ENCODE results near the gene PTPRU. TPM values are rescaled to one million over a fixed set of nuclear protein-coding genes. Genes with fewer than 3 reads are reported as not detected.

Gene PTPRU
- total RNA-seq, 1 donor from 2014 or later = 37.3 TPM

GRCh38 chr1:29270929-29271521 is 34.7 kb downstream of the PTPRU start:
- H3K36me3 ChIP-seq = peaks cover 0 to 9% of the 10 kb centered on the region in 2 donors
- H3K4me3 ChIP-seq = no peak overlapping the region
- peaks cover 15% of the 10 kb centered on the region for H3K4me1 ChIP-seq
- intact Hi-C loops (cut with DNase I) = no loop called here
- no peaks in the 10 kb centered on the region for H3K27me3 ChIP-seq
- no peak overlapping the region for H3K27ac ChIP-seq
- DNase-seq (ENCODE audit: extremely low spot score in 2 of 2) = no peak
- TF ChIP-seq POLR2A (IDR thresholded peaks at IDR 0.05) (no peak), POLR2AphosphoS5 (IDR thresholded peaks at IDR 0.05; ENCODE audit: insufficient read depth in 1 of 2, low read depth in 1 of 2) (no peak), CTCF (IDR thresholded peaks at IDR 0.05) (no peak)
- no peaks in the 10 kb centered on the region for H3K9me3 ChIP-seq

- Histone ChIP-seq H3K27me3 (no peaks in the 10 kb centered on the region), H3K9me3 (no peaks in the 10 kb centered on the region), H3K4me3 (no peak overlapping the region), H3K36me3 (peaks cover 0 to 16% of the 10 kb centered on the region in 2 donors), H3K4me1 (peaks cover 15% of the 10 kb centered on the region), H3K27ac (no peak overlapping the region)
- TF ChIP-seq POLR2A (IDR thresholded peaks at IDR 0.05) (no peak), CTCF (IDR thresholded peaks at IDR 0.05) (no peak), POLR2AphosphoS5 (IDR thresholded peaks at IDR 0.05; ENCODE audit: insufficient read depth in 1 of 2, low read depth in 1 of 2) (no peak)
- intact Hi-C loops (cut with DNase I) = no loop called here
- peak in 1 of 2 donors; percentile 76 for DNase-seq (ENCODE audit: extremely low spot score in 2 of 2)
Observed at GRCh38 chr1:29271724-29272123, 35.4 kb downstream of the PTPRU start.

GRCh38 chr1:29272147-29272907 is 36.0 kb downstream of the PTPRU start:
- Histone ChIP-seq H3K4me3 (no peak overlapping the region), H3K27ac (no peak overlapping the region), H3K4me1 (peaks cover 15% of the 10 kb centered on the region), H3K9me3 (no peaks in the 10 kb centered on the region), H3K27me3 (no peaks in the 10 kb centered on the region), H3K36me3 (peaks cover 0 to 20% of the 10 kb centered on the region in 2 donors)
- intact Hi-C loops (cut with DNase I) = no loop called here
- no peak for TF ChIP-seq POLR2AphosphoS5 (IDR thresholded peaks at IDR 0.05; ENCODE audit: insufficient read depth in 1 of 2, low read depth in 1 of 2)
- no peak for TF ChIP-seq POLR2A (IDR thresholded peaks at IDR 0.05)
- TF ChIP-seq CTCF (IDR thresholded peaks at IDR 0.05) = no peak
- peak in 1 of 2 donors; percentile 65 for DNase-seq (ENCODE audit: extremely low spot score in 2 of 2)

GRCh38 chr1:29275435-29275834 is 39.1 kb downstream of the PTPRU start:
- Histone ChIP-seq H3K4me1 (peaks cover 13% of the 10 kb centered on the region), H3K4me3 (no peak overlapping the region), H3K36me3 (peaks cover 0 to 32% of the 10 kb centered on the region in 2 donors), H3K27me3 (no peaks in the 10 kb centered on the region), H3K9me3 (no peaks in the 10 kb centered on the region), H3K27ac (no peak overlapping the region)
- no peak for TF ChIP-seq POLR2A (IDR thresholded peaks at IDR 0.05)
- TF ChIP-seq CTCF (IDR thresholded peaks at IDR 0.05) = no peak
- TF ChIP-seq POLR2AphosphoS5 (IDR thresholded peaks at IDR 0.05; ENCODE audit: insufficient read depth in 1 of 2, low read depth in 1 of 2) = no peak
- peak in 1 of 2 donors; percentile 70 for DNase-seq (ENCODE audit: extremely low spot score in 2 of 2)
- intact Hi-C loops (cut with DNase I) = no loop called here

- no peaks in the 10 kb centered on the region for H3K9me3 ChIP-seq
- H3K27me3 ChIP-seq = no peaks in the 10 kb centered on the region
- no peak overlapping the region for H3K27ac ChIP-seq
- intact Hi-C loops (cut with DNase I) = no loop called here
- H3K36me3 ChIP-seq = peaks cover 0 to 32% of the 10 kb centered on the region in 2 donors
- no peak for DNase-seq (ENCODE audit: extremely low spot score in 2 of 2)
- TF ChIP-seq CTCF (IDR thresholded peaks at IDR 0.05) (no peak), POLR2AphosphoS5 (IDR thresholded peaks at IDR 0.05; ENCODE audit: insufficient read depth in 1 of 2, low read depth in 1 of 2) (no peak), POLR2A (IDR thresholded peaks at IDR 0.05) (no peak)
- peaks cover 4% of the 10 kb centered on the region for H3K4me1 ChIP-seq
- no peak overlapping the region for H3K4me3 ChIP-seq
Observed at GRCh38 chr1:29278124-29278523, 41.8 kb downstream of the PTPRU start.

Measured in vagina (tissue), 2 donors.